Activated naive CD4-positive, alpha-beta T cell treated with anti-CD3 and anti-CD28 coated beads, Interleukin-2, amount 50 U/mL, for 72 hours (primary cell): ENCODE measurements around the gene SRR. TPM values are rescaled to one million over a fixed set of nuclear protein-coding genes. Genes with fewer than 3 reads are reported as not detected.

Experiments used
- ATAC-seq, 2 donors: fragments of 150-1000 bp; cut with Tn5 transposase; 2 replicates each; pipeline ENCODE4 v1.10.0; 2021; ENCODE audit warnings: mild to moderate bottlenecking in 2 of 2, moderate library complexity in 2 of 2
- DNase-seq, 2 donors: peaks; one replicate each; pipeline ENCODE4 v3.0.0; 2021 to 2022; ENCODE audit warnings: low spot score in 2 of 2
- H3K27ac Mint-ChIP-seq, 2 donors: one replicate each; pipeline ENCODE4 v1.8.0; 2022; ENCODE audit warnings: mild to moderate bottlenecking in 2 of 2, mixed read lengths in 2 of 2
- H3K36me3 Mint-ChIP-seq, 2 donors: one replicate each; pipeline ENCODE4 v1.8.0; 2022; ENCODE audit warnings: mixed read lengths in 2 of 2
- H3K9me3 Mint-ChIP-seq, 2 donors: one replicate each; pipeline ENCODE4 v1.8.0; 2022; ENCODE audit warnings: mixed read lengths in 2 of 2
- total RNA-seq, 2 donors: library from RNA; stranded (reverse); gene quantifications; one replicate each; pipeline ENCODE4 v1.2.3, GENCODE V29; 2022

The SRR gene
- total RNA-seq, 2 donors from 2014 or later = 6.3 to 15.9 TPM

- Mint-ChIP-seq H3K27ac (peak overlapping the region in 1 of 2 donors; percentile 22), H3K36me3 (no peaks in the 10 kb centered on the region), H3K9me3 (no peaks in the 10 kb centered on the region)
- ATAC-seq = no peak
- no peak for DNase-seq
Observed at GRCh38 chr17:2357931-2358434, 54.2 kb downstream of the SRR start.

- Mint-ChIP-seq H3K27ac (peak overlapping the region in 1 of 2 donors; percentile 86), H3K36me3 (no peaks in the 10 kb centered on the region), H3K9me3 (no peaks in the 10 kb centered on the region)
- DNase-seq (no peak), ATAC-seq (no peak)
Observed at GRCh38 chr17:2361010-2361760, 57.4 kb downstream of the SRR start.

GRCh38 chr17:2362016-2362415, 58.3 kb downstream of the SRR start:
- H3K36me3 Mint-ChIP-seq = no peaks in the 10 kb centered on the region
- no peak for DNase-seq
- ATAC-seq = no peak
- H3K9me3 Mint-ChIP-seq = no peaks in the 10 kb centered on the region
- no peak overlapping the region for H3K27ac Mint-ChIP-seq

- Mint-ChIP-seq H3K27ac (peak overlapping the region in 1 of 2 donors; percentile 56), H3K36me3 (no peaks in the 10 kb centered on the region), H3K9me3 (no peaks in the 10 kb centered on the region)
- no peak for DNase-seq
- ATAC-seq = no peak
Observed at GRCh38 chr17:2362416-2362815, 58.7 kb downstream of the SRR start.

- no peak for ATAC-seq
Observed at GRCh38 chr17:2362881-2363280, 59.1 kb downstream of the SRR start.

GRCh38 chr17:2363318-2363717, 59.6 kb downstream of the SRR start:
- Mint-ChIP-seq H3K9me3 (no peaks in the 10 kb centered on the region), H3K27ac (no peak overlapping the region), H3K36me3 (no peaks in the 10 kb centered on the region)
- DNase-seq (no peak), ATAC-seq (no peak)

More at GRCh38 chr17:2362881-2363280, 59.1 kb downstream of the SRR start:
- H3K36me3 Mint-ChIP-seq = no peaks in the 10 kb centered on the region
- no peaks in the 10 kb centered on the region for H3K9me3 Mint-ChIP-seq
- DNase-seq = no peak
- H3K27ac Mint-ChIP-seq = peak overlapping the region in 1 of 2 donors; percentile 56

- H3K36me3 Mint-ChIP-seq = no peaks in the 10 kb centered on the region
- DNase-seq = no peak
Observed at GRCh38 chr17:2363851-2364762, 60.4 kb downstream of the SRR start.

GRCh38 chr17:2364763-2365116, 61.0 kb downstream of the SRR start:
- H3K36me3 Mint-ChIP-seq = no peaks in the 10 kb centered on the region
- DNase-seq = no peak
- H3K9me3 Mint-ChIP-seq = no peaks in the 10 kb centered on the region
- ATAC-seq = no peak
- no peak overlapping the region for H3K27ac Mint-ChIP-seq

More at GRCh38 chr17:2363851-2364762, 60.4 kb downstream of the SRR start:
- no peak overlapping the region for H3K27ac Mint-ChIP-seq
- no peaks in the 10 kb centered on the region for H3K9me3 Mint-ChIP-seq
- no peak for ATAC-seq

- DNase-seq (no peak), ATAC-seq (no peak)
- no peaks in the 10 kb centered on the region for H3K36me3 Mint-ChIP-seq
- H3K9me3 Mint-ChIP-seq = no peaks in the 10 kb centered on the region
- H3K27ac Mint-ChIP-seq = no peak overlapping the region
Observed at GRCh38 chr17:2365132-2365531, 61.4 kb downstream of the SRR start.

- H3K9me3 Mint-ChIP-seq = no peaks in the 10 kb centered on the region
- ATAC-seq (no peak), DNase-seq (no peak)
- H3K36me3 Mint-ChIP-seq = no peaks in the 10 kb centered on the region
- H3K27ac Mint-ChIP-seq = no peak overlapping the region
Observed at GRCh38 chr17:2366747-2367494, 63.2 kb downstream of the SRR start.

GRCh38 chr17:2368359-2368758, 64.6 kb downstream of the SRR start:
- ATAC-seq (no peak), DNase-seq (no peak)
- Mint-ChIP-seq H3K9me3 (no peaks in the 10 kb centered on the region), H3K36me3 (no peaks in the 10 kb centered on the region), H3K27ac (no peak overlapping the region)

GRCh38 chr17:2369039-2369438, 65.3 kb downstream of the SRR start:
- ATAC-seq (no peak), DNase-seq (no peak)
- no peaks in the 10 kb centered on the region for H3K9me3 Mint-ChIP-seq
- no peaks in the 10 kb centered on the region for H3K36me3 Mint-ChIP-seq
- peak overlapping the region in 1 of 2 donors; percentile 74 for H3K27ac Mint-ChIP-seq

- ATAC-seq (no peak), DNase-seq (no peak)
- H3K27ac Mint-ChIP-seq = no peak overlapping the region
- H3K9me3 Mint-ChIP-seq = no peaks in the 10 kb centered on the region
- H3K36me3 Mint-ChIP-seq = no peaks in the 10 kb centered on the region
Observed at GRCh38 chr17:2369551-2370210, 65.9 kb downstream of the SRR start.

- H3K27ac Mint-ChIP-seq = no peak overlapping the region
Observed at GRCh38 chr17:2370211-2370589, 66.5 kb downstream of the SRR start.

GRCh38 chr17:2371183-2372130, 67.7 kb downstream of the SRR start:
- H3K9me3 Mint-ChIP-seq = no peaks in the 10 kb centered on the region
- H3K27ac Mint-ChIP-seq = peak overlapping the region; percentile 9 to 77
- ATAC-seq (no peak), DNase-seq (no peak)
- H3K36me3 Mint-ChIP-seq = no peaks in the 10 kb centered on the region

More at GRCh38 chr17:2370211-2370589, 66.5 kb downstream of the SRR start:
- DNase-seq = no peak
- Mint-ChIP-seq H3K36me3 (no peaks in the 10 kb centered on the region), H3K9me3 (no peaks in the 10 kb centered on the region)
- ATAC-seq = peak in 1 of 2 donors; percentile 8
